Measurements from ENCODE around the gene SMARCA2. TPM values are rescaled to one million over a fixed set of nuclear protein-coding genes. Genes with fewer than 3 reads are reported as not detected.
A peak's percentile ranks its signal among the peaks of the same experiment; 100 is the strongest.

SMARCA2 gene
- total RNA-seq, 1 experiment from 2014 or later, result 28.0 TPM

DNA sequence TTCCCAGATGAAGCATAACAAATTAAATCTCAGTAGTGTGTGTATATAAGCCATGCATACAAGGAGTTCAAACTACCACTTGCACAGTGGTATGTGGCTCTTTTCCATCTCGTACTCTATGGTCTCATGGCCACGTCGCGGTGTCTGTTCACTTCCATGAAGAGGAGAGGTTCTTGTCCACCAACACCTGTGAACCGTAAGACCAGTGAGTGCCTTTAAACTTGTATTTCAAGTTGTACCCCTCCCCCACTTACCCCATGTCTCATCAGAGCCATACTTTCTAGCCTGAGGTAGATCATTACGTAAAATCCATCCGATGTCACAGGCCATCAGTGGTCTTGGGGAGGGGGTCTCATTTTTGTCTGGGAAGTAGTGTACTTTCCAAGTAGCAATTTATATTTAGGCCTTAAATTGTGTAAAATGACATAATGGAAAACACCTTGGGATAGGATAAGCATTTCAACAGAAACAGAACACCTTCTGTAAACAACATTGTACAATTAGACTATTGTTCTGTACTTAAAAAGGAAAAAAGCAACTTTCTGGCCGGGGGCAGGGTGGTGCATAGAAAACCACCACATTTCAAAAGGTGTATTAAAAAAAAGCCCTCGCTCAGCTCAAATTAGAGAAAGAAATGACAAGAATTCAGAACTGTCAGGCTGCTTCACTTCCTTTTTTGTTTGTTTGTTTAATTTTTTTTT, 163.0 kb downstream of the SMARCA2 start:
- H3K4me3 ChIP-seq, result no peak overlapping the region
- no peak overlapping the region for H3K27ac ChIP-seq
- H3K36me3 ChIP-seq, result no peaks in the 10 kb centered on the region
- H3K9me3 ChIP-seq (replicated peaks), result no peaks in the 10 kb centered on the region
- no peaks in the 10 kb centered on the region for H3K4me1 ChIP-seq (replicated peaks)
- no peak for DNase-seq (ENCODE audit: low read depth in 1 of 2, low spot score in 2 of 2)
- no peaks in the 10 kb centered on the region for H3K27me3 ChIP-seq (replicated peaks)

GRCh38 chr9:2179567-2179966, 164.4 kb downstream of the SMARCA2 start:
- H3K4me3 ChIP-seq, result no peak overlapping the region
- no peak for DNase-seq (ENCODE audit: low read depth in 1 of 2, low spot score in 2 of 2)

DNA sequence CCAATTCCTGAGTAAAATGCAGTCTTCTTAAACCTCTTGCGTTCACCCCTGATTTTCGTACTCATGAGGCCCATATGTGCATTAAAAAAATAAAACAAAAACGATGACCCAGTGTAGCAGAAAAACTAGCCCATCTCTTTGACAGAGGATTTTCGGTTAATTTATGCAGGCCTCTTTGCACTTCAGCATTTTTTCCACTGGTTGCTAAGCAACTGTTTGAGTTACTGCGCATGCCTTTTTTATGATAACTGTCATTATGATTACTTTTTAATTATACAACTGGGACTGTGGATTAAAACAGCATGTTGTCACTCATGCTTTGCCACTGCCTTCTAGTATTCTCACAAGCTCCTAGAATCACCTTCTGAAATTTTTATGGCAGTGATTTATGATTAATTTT, 165.0 kb downstream of the SMARCA2 start:
- H3K36me3 ChIP-seq, result no peaks in the 10 kb centered on the region
- H3K4me3 ChIP-seq, result no peak overlapping the region
- no peaks in the 10 kb centered on the region for H3K27me3 ChIP-seq (replicated peaks)
- no peaks in the 10 kb centered on the region for H3K4me1 ChIP-seq (replicated peaks)
- no peaks in the 10 kb centered on the region for H3K9me3 ChIP-seq (replicated peaks)
- no peak overlapping the region for H3K27ac ChIP-seq
- no peak for DNase-seq (ENCODE audit: low read depth in 1 of 2, low spot score in 2 of 2)

More at GRCh38 chr9:2179567-2179966, 164.4 kb downstream of the SMARCA2 start:
- Histone ChIP-seq H3K9me3 (replicated peaks) (no peaks in the 10 kb centered on the region), H3K27me3 (replicated peaks) (no peaks in the 10 kb centered on the region), H3K36me3 (no peaks in the 10 kb centered on the region), H3K27ac (no peak overlapping the region), H3K4me1 (replicated peaks) (no peaks in the 10 kb centered on the region)

DNA sequence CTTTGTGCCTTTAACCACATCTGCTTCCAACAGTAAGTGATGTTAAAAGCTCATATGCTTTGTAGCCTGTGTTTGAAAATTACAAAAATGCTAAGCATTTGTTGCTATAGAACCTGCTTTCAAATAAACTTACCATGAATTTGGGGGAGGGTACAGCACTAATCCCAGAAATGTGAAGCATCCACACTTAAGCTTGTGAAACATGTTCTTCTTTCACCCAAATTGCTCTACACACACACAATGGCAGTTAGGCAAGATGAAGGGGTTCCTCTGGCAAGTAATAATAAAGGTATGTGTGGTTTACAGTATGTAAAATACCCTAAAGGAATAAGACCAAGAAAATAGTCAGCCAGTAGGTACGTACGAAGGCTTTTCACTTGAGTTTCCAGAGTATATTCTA, 165.6 kb downstream of the SMARCA2 start:
- Histone ChIP-seq H3K27ac (no peak overlapping the region), H3K9me3 (replicated peaks) (no peaks in the 10 kb centered on the region), H3K4me3 (no peak overlapping the region), H3K27me3 (replicated peaks) (no peaks in the 10 kb centered on the region), H3K36me3 (no peaks in the 10 kb centered on the region), H3K4me1 (replicated peaks) (no peaks in the 10 kb centered on the region)
- no peak for DNase-seq (ENCODE audit: low read depth in 1 of 2, low spot score in 2 of 2)

DNA sequence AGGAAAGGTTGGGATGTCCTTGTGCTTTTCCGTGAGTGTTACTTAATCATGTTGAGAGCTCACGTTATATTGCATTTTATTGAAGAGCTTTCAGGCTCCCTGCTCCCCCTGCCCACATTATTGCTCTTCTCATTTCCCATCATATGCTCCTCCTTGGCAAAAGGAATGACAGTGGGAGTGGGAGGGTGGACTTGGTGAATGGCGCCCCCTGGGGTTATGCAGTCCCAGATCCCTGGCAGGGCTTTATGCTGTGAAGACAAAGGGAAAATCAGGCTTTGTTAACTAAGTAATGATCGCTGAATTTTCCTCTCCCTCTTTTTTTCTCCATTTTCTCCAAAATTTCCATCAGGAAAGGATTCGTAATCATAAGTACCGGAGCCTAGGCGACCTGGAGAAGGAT, 166.6 kb downstream of the SMARCA2 start:
- H3K9me3 ChIP-seq (replicated peaks), result no peaks in the 10 kb centered on the region
- H3K4me3 ChIP-seq, result no peak overlapping the region
- H3K27me3 ChIP-seq (replicated peaks), result no peaks in the 10 kb centered on the region
- H3K27ac ChIP-seq, result no peak overlapping the region
- H3K4me1 ChIP-seq (replicated peaks), result no peaks in the 10 kb centered on the region
- peak in 1 of 2 experiments; percentile 2 for DNase-seq (ENCODE audit: low read depth in 1 of 2, low spot score in 2 of 2)
- no peaks in the 10 kb centered on the region for H3K36me3 ChIP-seq

- no peaks in the 10 kb centered on the region for H3K27me3 ChIP-seq (replicated peaks)
- no peak overlapping the region for H3K27ac ChIP-seq
- H3K9me3 ChIP-seq (replicated peaks), result no peaks in the 10 kb centered on the region
- DNase-seq (ENCODE audit: low read depth in 1 of 2, low spot score in 2 of 2), result no peak
- H3K4me1 ChIP-seq (replicated peaks), result no peaks in the 10 kb centered on the region
- H3K4me3 ChIP-seq, result no peak overlapping the region
- H3K36me3 ChIP-seq, result no peaks in the 10 kb centered on the region
Measured at GRCh38 chr9:2190939-2191608, 175.9 kb downstream of the SMARCA2 start.

DNA sequence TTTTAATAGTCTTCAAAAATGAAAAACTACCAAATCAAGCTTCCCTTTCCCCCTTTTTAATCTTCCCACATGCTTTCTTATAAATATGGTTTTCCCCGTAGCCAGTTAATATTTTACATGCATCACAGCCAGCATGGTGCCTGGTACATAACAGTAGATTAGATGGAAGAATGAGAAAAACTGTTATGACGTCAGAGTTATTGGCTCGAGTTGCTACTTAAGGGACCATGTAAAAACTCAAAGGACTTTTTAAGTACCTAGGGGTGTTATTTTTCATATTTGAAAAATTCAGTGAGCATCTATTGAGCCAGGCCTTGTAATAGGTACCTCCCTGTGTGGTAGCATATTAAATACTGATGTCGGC, 176.4 kb downstream of the SMARCA2 start:
- no peaks in the 10 kb centered on the region for H3K27me3 ChIP-seq (replicated peaks)
- DNase-seq (ENCODE audit: low read depth in 1 of 2, low spot score in 2 of 2), result no peak

GRCh38 chr9:2192356-2192979, 177.3 kb downstream of the SMARCA2 start:
- Histone ChIP-seq H3K36me3 (no peaks in the 10 kb centered on the region), H3K4me3 (no peak overlapping the region)
- no peak for DNase-seq (ENCODE audit: low read depth in 1 of 2, low spot score in 2 of 2)

More for the DNA sequence above, 176.4 kb downstream of the SMARCA2 start:
- Histone ChIP-seq H3K36me3 (no peaks in the 10 kb centered on the region), H3K27ac (no peak overlapping the region), H3K4me1 (replicated peaks) (no peaks in the 10 kb centered on the region), H3K4me3 (no peak overlapping the region), H3K9me3 (replicated peaks) (no peaks in the 10 kb centered on the region)

GRCh38 chr9:2193552-2193951, 178.4 kb downstream of the SMARCA2 start:
- DNase-seq (ENCODE audit: low read depth in 1 of 2, low spot score in 2 of 2), result no peak
- Histone ChIP-seq H3K27ac (no peak overlapping the region), H3K4me3 (no peak overlapping the region), H3K4me1 (replicated peaks) (no peaks in the 10 kb centered on the region), H3K36me3 (no peaks in the 10 kb centered on the region), H3K27me3 (replicated peaks) (no peaks in the 10 kb centered on the region), H3K9me3 (replicated peaks) (no peaks in the 10 kb centered on the region)

More at GRCh38 chr9:2192356-2192979, 177.3 kb downstream of the SMARCA2 start:
- H3K27me3 ChIP-seq (replicated peaks), result no peaks in the 10 kb centered on the region
- no peaks in the 10 kb centered on the region for H3K9me3 ChIP-seq (replicated peaks)
- no peaks in the 10 kb centered on the region for H3K4me1 ChIP-seq (replicated peaks)
- H3K27ac ChIP-seq, result no peak overlapping the region

- Histone ChIP-seq H3K4me3 (no peak overlapping the region), H3K36me3 (no peaks in the 10 kb centered on the region), H3K9me3 (replicated peaks) (no peaks in the 10 kb centered on the region), H3K27me3 (replicated peaks) (no peaks in the 10 kb centered on the region), H3K27ac (no peak overlapping the region), H3K4me1 (replicated peaks) (no peaks in the 10 kb centered on the region)
- no peak for DNase-seq (ENCODE audit: low read depth in 1 of 2, low spot score in 2 of 2)
Measured at GRCh38 chr9:2195211-2195610, 180.1 kb downstream of the SMARCA2 start.

DNA sequence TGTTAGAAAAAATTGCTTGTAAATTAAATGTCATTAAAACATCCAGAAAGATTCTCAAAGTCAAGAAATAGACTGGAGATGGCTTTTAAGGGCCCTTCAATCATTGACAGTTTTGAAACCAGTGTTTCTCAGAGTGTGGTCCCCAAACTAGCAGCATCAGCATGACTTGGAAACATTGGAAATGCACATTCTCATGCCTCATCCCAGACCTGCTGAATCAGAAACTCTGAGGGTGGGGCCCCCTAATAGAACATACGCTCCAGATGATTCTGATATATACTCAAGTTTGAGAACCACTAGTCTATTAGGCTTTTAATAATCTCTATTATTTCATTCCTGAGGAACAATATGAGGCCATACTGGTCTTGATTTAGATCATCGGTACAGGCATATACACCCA, 181.6 kb downstream of the SMARCA2 start:
- DNase-seq (ENCODE audit: low read depth in 1 of 2, low spot score in 2 of 2), result no peak
- Histone ChIP-seq H3K9me3 (replicated peaks) (no peaks in the 10 kb centered on the region), H3K27ac (no peak overlapping the region), H3K4me1 (replicated peaks) (no peaks in the 10 kb centered on the region), H3K4me3 (no peak overlapping the region), H3K36me3 (no peaks in the 10 kb centered on the region), H3K27me3 (replicated peaks) (no peaks in the 10 kb centered on the region)

DNA sequence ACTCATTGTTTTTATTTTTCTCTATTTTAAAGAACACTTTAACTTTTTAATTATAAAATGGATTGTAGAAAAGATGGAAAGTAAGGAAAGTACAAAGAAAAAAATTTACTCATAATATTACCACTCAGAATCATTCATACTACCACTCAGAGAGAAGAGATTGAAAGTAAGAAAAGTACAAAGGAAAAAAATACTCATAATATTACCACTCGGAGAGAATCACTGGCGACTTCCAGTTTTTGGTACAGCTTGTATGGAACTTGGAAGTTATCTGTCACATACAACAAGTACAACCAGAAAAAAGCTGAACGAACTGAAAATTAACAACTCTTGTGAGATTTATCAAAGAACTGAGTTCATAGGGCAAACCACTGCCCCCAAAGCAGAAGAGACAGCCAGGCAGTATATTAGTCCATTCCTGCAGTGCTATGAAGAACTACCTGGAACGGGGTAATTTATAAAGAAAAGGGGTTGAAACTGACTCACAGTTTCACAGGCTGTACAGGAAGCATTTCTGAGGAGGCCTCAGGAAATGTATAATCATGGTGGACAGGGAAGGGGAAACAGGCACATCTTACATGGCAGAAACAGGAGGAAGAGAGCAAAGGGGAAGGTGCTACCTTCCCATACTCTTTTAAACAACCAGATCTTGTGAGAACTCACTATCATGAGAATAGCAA, 183.9 kb downstream of the SMARCA2 start:
- Histone ChIP-seq H3K4me3 (no peak overlapping the region), H3K27ac (no peak overlapping the region), H3K27me3 (replicated peaks) (no peaks in the 10 kb centered on the region), H3K4me1 (replicated peaks) (no peaks in the 10 kb centered on the region), H3K36me3 (no peaks in the 10 kb centered on the region), H3K9me3 (replicated peaks) (no peaks in the 10 kb centered on the region)
- DNase-seq (ENCODE audit: low read depth in 1 of 2, low spot score in 2 of 2), result no peak

DNA sequence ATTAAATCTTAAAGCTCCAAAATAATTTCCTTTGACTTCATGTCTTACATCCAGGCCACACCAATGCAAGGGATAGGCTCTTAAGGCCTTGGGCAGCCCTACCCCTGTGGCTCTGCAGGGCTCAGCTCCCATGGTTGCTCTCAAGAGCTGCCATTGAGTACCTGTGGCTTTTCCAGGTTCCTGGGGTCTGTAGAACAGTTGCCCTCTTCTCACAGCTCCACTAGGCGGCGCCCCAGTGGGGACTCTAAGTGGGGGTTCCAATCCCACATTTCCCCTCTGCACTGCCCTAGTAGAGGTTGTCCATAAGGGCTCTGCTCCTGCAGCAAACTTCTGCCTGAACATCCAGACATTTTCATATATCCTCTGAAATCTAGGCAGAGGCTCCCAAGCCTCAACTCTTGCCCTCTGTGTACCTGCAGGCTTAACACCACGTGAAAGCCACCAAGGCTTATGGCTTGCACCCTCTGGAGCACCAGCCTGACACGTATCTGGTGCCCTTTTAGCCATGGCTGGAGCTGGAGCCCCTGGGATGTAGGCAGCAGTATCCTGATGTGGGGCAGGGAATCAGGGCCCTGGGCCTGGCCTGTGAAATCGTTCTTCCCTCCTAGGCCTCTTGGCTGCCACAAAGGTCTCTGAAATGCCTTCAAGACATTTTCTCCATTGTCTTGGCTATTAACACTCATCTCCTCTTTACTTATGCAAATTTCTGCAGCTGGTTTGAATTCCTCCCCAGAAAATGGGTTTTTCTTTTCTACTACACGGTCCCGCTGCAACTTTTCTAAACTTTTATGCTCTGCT, 185.1 kb downstream of the SMARCA2 start:
- Histone ChIP-seq H3K9me3 (replicated peaks) (no peaks in the 10 kb centered on the region), H3K4me1 (replicated peaks) (no peaks in the 10 kb centered on the region), H3K36me3 (no peaks in the 10 kb centered on the region), H3K27me3 (replicated peaks) (no peaks in the 10 kb centered on the region), H3K27ac (no peak overlapping the region), H3K4me3 (no peak overlapping the region)
- DNase-seq (ENCODE audit: low read depth in 1 of 2, low spot score in 2 of 2), result no peak

All from SJSA1 (cell line).